CD4-positive, alpha-beta T cell treated with Interleukin-15 for 1 hour (primary cell): ENCODE data around the gene DLG2.
"Not testable (repeated sequence)": the region's sequence is repeated elsewhere in the genome, so short reads cannot be mapped to it uniquely, and the experiment has no call there.

Source experiments
- DNase-seq: peaks from one replicate; pipeline ENCODE4 v3.0.0-alpha.2; 2020

DLG2 gene

GRCh38 chr11:85431319-85431718 is 195.8 kb downstream of the DLG2 start:
- DNase-seq, result no peak

- DNase-seq, result no peak
These were observed 203.3 kb downstream of the DLG2 start for GRCh38 chr11:85423794-85424193.

- no peak for DNase-seq
These were observed 203.8 kb downstream of the DLG2 start for GRCh38 chr11:85423316-85423715.

DNA sequence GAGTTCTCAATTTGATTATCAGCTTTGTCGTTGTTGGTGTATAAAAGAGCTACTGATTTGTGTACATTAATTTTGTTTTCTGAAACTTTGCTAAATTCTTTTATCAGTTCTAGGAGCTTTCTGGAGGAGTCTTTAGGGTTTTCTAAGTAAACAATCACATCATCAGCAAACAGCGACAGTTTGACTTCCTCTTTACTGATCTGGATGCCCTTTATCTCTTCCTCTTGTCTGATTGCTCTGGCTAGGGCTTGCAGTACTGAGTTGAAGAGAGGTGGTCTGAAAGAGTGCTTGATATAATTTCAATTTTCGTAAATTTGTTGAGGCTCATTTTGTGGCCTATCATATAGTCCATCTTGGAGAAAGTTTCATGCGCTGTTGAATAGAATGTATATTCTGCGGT is 213.0 kb downstream of the DLG2 start:
- no peak for DNase-seq

GRCh38 chr11:85407648-85408047 is 219.5 kb downstream of the DLG2 start:
- DNase-seq, result no peak

GRCh38 chr11:85406841-85407240 is 220.3 kb downstream of the DLG2 start:
- DNase-seq, result no peak

- DNase-seq, result no peak
These were observed 220.8 kb downstream of the DLG2 start for GRCh38 chr11:85406316-85406715.

DNA sequence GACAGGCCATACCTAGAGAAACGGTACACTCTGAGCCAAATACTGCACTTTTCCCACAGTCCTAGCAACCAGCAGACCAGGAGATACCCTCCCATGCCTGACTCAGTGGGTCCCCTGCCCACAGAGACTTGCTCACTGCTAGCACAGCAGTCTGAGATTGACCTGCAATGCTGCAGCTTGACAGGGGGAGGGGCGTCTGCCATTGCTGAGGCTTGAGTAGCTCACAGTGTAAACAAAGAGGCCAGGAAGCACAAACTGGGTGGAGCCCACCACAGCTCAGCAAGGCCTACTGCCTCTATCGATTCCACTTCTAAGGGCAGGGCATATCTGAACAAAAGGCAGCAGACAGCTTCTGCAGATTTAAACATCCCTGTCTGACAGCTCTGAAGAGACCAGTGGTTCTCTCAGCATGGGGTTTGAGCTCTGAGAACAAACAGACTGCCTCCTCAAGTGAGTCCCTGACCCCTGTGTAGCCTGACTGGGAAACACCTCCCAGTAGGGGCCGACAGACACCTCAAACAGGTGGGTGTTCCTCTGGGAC is 231.6 kb downstream of the DLG2 start:
- not testable (repeated sequence) for DNase-seq

- DNase-seq, result no peak
These were observed 232.9 kb downstream of the DLG2 start for GRCh38 chr11:85394283-85394682.

GRCh38 chr11:85391141-85391540 is 236.0 kb downstream of the DLG2 start:
- no peak for DNase-seq

- DNase-seq, result no peak
These were observed 241.6 kb downstream of the DLG2 start for GRCh38 chr11:85385547-85385946.

DNA sequence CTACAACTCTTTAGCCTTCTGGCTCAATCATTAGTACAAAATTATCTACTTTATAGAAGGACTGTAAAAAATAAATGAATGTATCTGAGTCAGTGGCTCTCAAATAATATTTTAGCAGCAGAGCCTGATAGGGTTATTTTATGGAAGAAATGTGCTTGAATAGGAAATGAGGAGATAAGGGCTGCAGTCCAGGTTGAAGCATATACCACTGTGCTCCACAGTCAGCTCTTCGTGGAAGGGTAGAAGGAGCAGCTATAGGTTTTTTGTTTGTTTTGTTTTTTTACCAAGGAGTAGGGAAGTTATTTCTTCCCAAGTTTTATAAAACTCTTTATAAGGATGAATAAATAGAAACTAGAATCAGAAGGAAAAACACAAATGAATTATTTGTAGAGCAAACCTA is 242.0 kb downstream of the DLG2 start:
- no peak for DNase-seq

DNA sequence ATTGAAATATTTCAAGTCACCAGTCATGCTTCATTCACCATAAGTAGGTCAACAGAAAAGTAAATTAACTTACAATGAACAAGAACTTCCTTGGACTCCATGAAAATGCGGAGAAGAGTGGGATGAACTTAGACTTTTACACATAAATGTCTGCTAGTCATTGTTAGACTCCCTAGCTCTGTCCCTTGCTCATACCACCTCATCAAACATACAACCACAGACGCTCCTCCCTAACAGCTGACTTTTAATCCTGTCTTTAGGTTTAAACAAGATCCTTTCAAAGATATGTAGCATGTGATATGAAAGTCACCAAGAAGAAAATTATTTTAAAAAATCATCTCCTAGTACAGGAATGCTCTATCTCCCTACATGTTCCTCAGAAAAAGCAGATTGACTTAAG is 248.1 kb downstream of the DLG2 start:
- no peak for DNase-seq

- no peak for DNase-seq
These were observed 249.2 kb downstream of the DLG2 start for GRCh38 chr11:85377901-85378300.

DNA sequence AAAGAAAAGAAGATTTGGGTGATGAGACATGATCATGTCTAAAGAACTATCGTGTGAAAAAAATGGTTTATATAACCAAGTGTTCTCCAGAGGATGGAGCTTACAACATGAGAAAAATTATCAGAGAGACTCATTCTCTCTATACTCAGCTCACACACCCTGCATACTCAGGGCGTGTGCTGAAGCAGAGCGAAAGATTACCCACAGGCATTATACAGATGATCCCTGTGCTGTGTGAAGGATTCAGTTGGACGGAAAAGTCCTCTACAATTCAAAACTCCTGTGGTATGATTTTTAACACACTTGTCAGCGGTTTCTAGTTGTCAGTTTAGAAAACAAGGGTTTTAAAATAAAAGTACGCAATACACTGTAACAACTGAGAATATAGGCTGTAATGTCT is 267.3 kb downstream of the DLG2 start:
- no peak for DNase-seq

DNA sequence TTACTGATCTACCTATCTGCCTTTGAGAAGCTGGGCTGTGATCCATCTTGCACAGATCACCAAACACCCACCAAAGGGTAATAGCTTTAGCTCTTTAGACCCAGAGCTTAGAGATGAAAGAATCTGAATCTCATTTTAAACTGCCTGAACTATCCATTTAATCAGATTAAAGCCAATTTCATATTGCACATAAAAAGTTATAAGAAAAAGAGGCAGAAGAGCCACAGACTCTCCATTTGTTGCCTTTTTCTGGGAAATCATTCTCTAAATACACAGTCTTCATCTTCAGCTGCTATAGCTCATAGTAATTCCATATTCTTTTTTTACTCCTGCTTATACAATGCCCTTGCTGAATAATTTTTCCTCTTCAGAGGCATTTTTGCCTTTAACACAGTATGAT is 271.2 kb downstream of the DLG2 start:
- DNase-seq, result no peak

DNA sequence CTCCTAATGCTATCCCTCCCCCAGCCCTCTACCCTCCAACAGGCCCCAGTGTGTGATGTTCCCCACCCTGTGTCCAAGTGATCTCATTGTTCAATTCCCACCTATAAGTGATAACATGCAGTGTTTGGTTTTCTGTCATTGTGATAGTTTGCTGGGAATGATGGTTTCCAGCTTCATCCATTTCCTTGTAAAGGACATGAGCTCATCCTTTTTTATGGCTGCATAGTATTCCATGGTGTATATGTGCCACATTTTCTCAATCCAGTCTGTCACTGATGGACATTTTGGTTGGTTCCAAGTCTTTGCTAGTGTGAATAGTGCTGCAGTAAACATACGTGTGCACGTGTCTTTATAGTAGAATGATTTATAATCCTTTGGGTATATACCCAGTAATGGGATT is 277.6 kb downstream of the DLG2 start:
- DNase-seq, result not testable (repeated sequence)

- no peak for DNase-seq
These were observed 278.2 kb downstream of the DLG2 start for GRCh38 chr11:85348945-85349344.

- DNase-seq, result no peak
These were observed 279.9 kb downstream of the DLG2 start for GRCh38 chr11:85347291-85347690.

- DNase-seq, result no peak
These were observed 280.7 kb downstream of the DLG2 start for GRCh38 chr11:85346484-85346883.

- DNase-seq, result not testable (repeated sequence)
These were observed 286.3 kb downstream of the DLG2 start for GRCh38 chr11:85340846-85341245.

GRCh38 chr11:85318573-85318972 is 308.6 kb downstream of the DLG2 start:
- DNase-seq, result no peak

DNA sequence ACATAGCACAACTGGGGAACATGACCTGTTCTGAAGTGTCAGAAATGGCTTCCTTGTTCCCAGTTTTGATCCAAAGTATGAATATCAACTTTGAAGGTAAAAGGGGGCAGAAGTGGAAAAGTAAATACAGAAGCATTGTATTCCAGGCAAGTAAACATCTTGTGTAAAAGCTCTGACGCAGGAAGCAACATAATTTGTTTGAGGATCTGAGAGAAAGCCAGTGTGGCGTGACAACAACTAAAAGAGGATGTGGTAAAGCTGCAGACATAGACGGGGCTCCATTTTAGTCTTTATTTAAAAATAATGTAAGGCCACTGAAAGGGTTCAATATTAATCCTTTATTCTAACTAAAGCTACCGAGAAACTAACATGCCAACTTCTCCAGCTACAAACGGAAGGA is 310.2 kb downstream of the DLG2 start:
- peak; percentile 22 for DNase-seq

DNA sequence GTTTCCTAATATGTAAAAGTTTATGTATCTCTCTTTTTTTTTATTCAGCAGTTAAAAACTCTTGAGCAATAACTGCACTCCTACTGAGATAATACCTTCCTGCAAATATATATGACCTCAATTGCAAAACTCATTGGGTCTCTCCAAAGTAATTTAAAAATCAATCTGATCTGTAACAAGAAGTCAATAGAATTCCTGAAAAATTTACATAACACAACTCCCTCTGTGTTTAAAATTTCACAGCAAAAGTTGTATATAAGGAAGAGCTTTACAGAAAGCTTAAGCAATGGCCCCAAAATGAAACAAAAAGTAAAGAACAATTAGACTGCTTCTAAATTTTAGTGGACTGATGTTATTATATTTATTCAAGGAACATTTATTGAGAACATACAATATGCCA is 313.4 kb downstream of the DLG2 start:
- DNase-seq, result no peak

GRCh38 chr11:85310479-85310878 is 316.7 kb downstream of the DLG2 start:
- no peak for DNase-seq

DNA sequence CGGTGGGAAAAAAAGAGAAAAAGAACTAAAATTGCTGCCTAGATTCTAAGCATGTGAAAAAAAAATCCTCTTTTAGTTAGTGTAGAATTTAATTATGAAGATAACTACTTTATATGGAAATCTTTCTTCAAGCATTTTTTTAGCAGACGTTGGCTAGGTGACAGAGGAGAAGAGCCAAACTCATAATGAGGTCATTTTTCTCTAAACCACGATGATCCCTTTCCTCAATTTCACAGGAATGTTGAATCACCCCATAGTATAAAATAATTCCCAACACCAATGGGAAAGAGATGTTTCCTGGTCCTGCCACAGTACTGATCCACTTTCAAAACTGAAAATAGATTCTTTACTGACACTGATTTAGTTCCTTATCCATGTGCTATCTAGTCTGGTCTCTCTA is 319.8 kb downstream of the DLG2 start:
- DNase-seq, result no peak
